ENCODE data around the gene FKTN.
A peak's percentile ranks its signal among the peaks of the same experiment; 100 is the strongest.

Gene FKTN

DNA sequence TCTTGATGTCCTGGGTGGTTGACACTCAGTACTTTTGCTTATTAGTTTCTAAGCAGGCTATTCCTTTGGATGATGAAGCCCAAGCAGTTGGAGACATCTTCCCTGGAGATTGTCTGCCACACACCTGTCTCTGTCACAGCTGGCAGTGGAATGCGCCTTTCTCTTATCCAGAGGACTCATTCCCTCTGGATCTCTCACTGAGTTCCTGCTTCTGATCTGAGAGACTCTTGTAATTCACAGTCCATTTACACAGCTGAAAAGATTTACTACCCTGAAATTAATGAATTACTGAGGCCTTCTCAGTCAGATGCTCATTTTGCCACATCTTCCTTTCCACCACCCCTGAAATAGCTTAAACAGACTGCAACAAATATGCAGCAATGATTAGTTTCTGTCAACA is 120.2 kb downstream of the FKTN start:
- in situ Hi-C loops (cut with HindIII; ENCODE audit: low sequenced_read_pairs): no loop called here
- DNase-seq (ENCODE audit: low read depth, low spot score): no peak
- no peak overlapping the region for H3K4me3 ChIP-seq (ENCODE audit: low read depth, low read length)
- TF ChIP-seq CTCF (IDR thresholded peaks at IDR 0.05; ENCODE audit: low read depth, low read length): no peak

DNA sequence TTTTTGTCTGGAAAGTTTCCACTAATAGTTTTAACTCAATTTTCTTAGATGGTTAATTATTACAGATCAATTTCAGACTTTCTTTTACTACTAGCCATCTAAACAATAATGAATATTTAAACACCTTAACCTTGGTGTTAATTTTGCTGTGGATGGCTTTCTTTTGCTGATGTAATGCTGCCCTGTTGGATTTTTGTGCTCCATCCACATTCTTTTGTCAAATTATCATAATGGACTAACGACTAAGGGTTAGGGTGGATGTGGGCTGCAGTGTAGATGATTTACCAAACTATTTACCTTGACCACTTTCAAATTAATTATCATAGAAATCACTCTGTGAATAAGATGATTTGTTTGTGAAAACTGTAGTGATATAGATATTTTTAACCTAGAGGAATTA is 120.8 kb downstream of the FKTN start:
- in situ Hi-C loops (cut with HindIII; ENCODE audit: low sequenced_read_pairs): no loop called here
- DNase-seq (ENCODE audit: low read depth, low spot score): no peak
- H3K4me3 ChIP-seq (ENCODE audit: low read depth, low read length): no peak overlapping the region
- TF ChIP-seq CTCF (IDR thresholded peaks at IDR 0.05; ENCODE audit: low read depth, low read length): no peak

GRCh38 chr9:105679257-105680022 is 121.5 kb downstream of the FKTN start:
- H3K4me3 ChIP-seq (ENCODE audit: low read depth, low read length): no peak overlapping the region
- no peak for TF ChIP-seq CTCF (IDR thresholded peaks at IDR 0.05; ENCODE audit: low read depth, low read length)
- in situ Hi-C loops (cut with HindIII; ENCODE audit: low sequenced_read_pairs): no loop called here
- no peak for DNase-seq (ENCODE audit: low read depth, low spot score)

DNA sequence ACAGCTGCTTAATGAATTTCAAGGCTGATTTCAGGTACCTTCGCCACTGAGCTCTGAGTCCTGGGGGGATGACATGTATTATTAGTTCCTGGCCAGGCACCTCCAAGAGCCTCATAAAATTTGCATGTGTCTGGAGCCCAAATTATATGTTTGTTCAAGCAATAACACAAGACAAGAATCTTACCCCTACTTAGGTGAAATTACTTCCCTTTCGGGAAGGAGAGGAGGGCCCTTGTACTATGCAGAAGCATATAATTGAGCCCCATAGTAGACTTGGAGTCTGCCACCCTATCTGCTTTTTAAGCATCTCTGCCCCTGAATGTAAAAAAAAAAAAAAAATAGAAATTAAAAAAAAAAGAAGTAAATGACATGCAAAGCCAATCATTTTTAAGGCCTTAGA is 123.4 kb downstream of the FKTN start:
- H3K4me3 ChIP-seq (ENCODE audit: low read depth, low read length): no peak overlapping the region

GRCh38 chr9:105681724-105682123 is 123.8 kb downstream of the FKTN start:
- DNase-seq (ENCODE audit: low read depth, low spot score): peak; percentile 42
- in situ Hi-C loops (cut with HindIII; ENCODE audit: low sequenced_read_pairs): no loop called here
- TF ChIP-seq CTCF (IDR thresholded peaks at IDR 0.05; ENCODE audit: low read depth, low read length): no peak
- H3K4me3 ChIP-seq (ENCODE audit: low read depth, low read length): no peak overlapping the region

More for the DNA sequence above, 123.4 kb downstream of the FKTN start:
- no peak for DNase-seq (ENCODE audit: low read depth, low spot score)
- in situ Hi-C loops (cut with HindIII; ENCODE audit: low sequenced_read_pairs): no loop called here
- TF ChIP-seq CTCF (IDR thresholded peaks at IDR 0.05; ENCODE audit: low read depth, low read length): no peak

DNA sequence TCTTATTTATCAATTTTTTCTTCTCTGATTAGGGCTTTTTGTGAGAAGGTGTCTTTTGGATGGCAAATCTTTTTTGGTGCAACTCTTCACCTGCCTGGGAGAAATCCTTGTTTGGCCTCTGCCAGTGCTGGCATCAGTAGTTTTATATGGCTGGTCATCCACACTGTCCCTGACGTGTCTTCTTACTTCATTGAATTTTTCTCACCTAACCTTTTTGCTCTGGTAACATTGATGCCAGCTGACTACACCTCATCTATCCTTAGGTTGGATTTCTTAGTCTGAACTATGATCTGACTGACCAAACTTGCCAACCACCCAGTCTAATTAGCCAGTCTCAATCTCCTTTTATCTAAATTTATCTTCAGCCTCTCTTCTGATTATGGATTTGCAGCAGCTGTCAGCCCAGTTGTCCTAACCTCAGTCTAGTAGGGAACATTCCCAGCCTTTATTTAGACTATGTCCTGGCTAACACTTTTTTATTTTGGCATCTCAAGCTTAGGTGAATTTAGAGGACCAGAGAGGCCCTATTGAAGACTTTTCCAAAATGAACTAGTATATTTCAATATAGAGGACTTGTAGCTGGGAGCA is 125.9 kb downstream of the FKTN start:
- in situ Hi-C loops (cut with HindIII; ENCODE audit: low sequenced_read_pairs): no loop called here
- no peak for DNase-seq (ENCODE audit: low read depth, low spot score)
- TF ChIP-seq CTCF (IDR thresholded peaks at IDR 0.05; ENCODE audit: low read depth, low read length): no peak
- no peak overlapping the region for H3K4me3 ChIP-seq (ENCODE audit: low read depth, low read length)
